Esophagus mucosa (tissue), 1 donor: ENCODE data around the gene KCNK4. TPM values are rescaled to one million over a fixed set of nuclear protein-coding genes. Genes with fewer than 3 reads are reported as not detected.

Experiments used
- ATAC-seq: fragments of 200-7000 bp; cut with Tn5 transposase; one replicate; pipeline ENCODE4 v1.9.1; 2020
- total RNA-seq: library from RNA; stranded (reverse); gene quantifications from one replicate; pipeline ENCODE4 v1.2.4, GENCODE V29; 2023
- donor health status: DM: yes; HTN: yes; CAD: no.

Gene KCNK4
- total RNA-seq, 1 donor from 2014 or later = not detected

DNA sequence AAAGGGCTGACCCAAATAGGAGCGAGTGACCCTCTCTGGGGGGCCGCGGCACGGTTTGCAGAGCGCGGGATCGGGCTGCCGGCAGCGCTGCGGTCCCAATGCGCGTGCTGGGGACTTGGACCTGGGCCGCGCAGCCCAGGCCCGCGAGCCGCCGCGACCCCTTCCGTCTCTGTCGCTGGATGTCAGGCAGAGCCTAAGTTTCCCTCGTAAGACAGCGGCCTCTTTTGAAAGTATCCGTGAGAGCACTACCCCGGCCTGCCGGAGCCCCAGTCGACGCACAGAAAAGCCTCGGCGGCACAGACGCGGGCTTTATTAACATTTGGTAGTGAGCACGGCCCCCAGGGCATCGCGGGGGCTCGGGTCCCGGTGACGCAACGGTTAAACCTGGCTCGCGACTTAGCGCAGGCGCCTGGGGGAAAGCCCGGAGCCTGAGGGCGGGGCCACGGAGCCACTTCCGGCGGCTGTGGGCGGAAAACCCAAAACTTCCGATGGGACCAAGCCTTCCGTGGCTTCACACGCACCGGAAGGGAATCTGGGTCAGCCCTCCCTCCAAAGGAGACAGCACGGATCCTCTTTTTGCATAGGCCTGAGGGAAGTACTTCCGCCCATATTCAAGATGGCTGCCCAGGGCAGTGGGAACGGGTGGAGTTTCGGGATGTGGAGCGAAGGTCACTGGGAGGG is 21.4 kb upstream of the KCNK4 start:
- peak; percentile 83 for ATAC-seq

DNA sequence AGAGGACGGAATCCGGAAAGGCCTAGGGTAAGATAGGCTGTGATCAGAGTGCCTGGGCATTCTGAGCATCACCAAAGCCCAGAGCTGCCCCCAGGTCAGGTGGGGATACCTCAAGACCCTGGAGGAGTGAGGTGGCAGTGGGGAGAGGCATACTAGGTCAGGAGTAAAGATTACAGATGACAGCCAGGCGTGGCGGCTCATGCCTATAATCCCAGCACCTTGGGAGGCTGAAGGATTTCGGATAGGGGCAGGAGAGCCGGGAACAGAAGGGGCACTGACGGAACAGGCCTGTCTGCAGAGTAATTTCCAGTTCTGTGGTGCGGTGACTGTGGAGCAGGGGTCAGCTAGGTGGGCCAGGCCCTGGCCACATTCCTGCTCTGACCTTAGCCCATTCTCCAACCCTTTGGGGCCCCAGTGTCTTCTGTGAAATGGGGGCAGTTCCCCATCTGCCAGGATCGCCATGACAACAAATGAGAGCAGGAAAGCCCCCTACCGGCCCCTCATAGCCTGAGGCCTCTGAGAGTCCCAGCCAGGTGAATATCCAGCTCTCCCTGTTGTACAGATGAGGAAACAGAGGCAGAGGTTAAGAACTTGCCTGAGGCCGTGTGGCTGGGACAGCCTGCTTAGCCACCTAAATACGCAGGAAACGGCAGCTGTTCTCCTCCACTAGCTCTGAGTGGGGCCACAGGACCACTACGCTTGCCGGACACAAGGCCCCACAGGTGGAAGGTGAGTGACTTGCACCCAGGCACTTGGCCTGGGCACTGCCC is 15.9 kb upstream of the KCNK4 start:
- ATAC-seq = no peak

DNA sequence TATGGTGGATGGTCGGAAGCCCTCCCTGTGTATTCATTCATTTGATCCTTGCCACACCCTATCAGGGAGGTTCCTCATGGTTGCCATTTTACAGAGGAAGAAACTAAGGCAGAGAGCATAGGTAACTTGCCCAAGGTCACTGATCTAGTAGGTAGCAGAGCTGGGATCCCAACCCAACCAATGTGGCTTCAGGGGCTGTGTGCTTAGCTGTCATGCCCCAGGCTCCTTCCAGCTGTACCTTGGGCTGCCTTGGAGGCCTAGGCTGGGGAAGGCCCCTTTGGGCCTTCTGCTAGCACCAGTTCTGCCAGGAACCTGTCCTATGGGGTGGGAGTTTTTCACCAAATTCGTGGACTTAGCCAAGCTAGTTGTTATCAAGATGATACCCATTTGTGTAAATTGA is 15.3 kb upstream of the KCNK4 start:
- ATAC-seq = no peak

DNA sequence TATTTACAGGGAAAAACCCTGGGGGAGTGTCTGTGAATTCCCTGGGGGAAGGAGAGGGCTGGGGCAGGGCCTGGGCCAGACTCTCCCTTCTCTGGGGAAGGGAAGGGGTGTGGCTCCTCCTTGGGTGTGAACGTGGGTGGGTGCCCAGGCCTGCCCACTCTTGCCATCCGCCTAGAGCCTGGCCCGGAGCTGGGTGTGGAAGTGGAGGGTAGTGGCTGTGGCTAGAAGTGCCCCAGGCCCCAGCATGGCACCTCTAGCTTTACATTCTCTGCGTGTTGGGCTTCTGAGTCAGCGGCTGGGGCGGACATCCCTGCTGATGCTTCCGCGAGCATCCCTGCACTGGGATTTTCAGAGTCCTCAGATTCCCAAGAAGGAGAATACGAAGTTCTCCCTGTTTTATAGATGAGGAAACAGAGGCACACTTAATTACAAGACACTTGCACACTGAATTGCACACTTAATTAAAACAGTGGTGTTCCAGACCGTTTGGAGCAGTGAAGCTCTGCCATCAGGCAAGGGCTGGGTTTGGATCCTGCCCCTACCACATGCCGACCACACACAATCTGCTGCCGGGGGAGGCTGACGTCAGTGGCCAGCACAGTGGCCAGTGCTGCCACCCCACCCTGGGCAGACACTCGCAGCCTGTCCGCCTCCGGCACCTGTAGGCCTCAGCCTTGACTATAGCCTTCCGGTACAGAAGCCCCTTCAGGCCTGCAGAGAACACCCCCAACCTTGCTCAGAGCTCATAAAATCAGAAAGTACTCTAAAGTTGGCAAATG is 14.3 kb upstream of the KCNK4 start:
- ATAC-seq = peak; percentile 92

DNA sequence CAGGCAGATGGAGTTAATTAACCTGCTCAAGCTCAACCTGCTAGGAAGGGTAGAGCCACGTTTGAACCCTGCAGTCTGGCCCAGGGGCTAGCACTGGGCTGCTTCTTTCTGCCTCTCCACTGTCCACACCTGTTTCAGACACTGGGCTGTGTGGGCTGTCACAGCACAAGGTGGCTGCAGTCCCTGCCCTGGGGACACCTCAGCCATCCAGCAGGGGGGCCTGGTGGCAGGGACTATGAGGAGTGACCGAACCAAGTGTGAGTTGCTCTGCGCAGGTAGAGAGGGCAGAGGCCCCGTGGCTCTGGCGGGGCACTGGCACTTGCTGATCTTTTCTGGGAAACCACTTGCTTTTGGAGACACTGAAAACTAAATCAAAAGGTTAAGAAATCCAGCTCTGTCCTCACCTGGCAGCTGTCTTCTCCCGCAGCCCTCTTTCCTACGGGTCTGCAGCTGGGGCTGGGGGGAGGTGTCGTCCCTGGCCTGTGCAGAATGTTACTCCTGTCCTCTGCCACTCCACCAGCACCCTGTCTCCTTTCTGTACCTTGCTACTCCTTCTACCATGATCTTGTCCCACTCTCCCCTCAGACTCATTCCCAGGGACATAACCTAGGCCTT is 12.4 kb upstream of the KCNK4 start:
- no peak for ATAC-seq

DNA sequence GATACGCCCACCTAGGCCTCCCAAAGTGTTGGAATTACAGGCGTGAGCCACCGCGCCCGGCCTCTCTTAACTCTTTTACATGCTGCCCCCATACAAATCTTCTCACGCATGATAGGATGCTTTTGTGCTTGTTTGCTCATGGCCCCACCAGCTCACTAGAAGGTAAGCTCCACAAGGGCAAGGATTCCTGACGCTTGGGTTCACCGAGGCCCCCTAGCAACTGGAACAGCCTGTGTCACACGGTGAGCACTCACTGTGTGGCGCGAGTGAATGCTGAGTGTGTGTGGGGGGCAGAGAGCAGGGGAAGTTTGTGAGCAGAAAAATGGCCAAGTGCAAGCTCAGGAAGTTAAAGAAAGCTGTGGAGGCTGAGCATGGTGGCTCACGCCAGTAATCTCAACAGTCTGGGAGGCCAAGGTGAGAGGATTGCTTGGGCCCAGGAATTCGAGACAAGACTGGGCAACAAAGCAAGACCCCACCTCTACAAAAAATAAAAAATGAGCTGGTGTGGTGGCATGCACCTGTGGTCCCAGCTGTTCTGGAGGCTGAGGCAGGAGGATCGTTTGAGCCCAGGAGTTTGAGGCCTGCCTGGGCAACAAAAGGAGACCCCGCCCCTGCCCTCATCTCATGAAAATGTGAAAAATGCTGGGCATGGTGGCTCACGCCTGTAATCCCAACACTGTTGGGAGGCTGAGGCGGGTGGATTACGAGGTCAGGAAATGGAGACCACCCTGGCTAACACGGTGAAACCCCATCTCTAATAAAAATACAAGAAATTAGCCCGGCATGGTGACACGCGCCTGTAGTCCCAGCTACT is 8.9 kb upstream of the KCNK4 start:
- no peak for ATAC-seq

DNA sequence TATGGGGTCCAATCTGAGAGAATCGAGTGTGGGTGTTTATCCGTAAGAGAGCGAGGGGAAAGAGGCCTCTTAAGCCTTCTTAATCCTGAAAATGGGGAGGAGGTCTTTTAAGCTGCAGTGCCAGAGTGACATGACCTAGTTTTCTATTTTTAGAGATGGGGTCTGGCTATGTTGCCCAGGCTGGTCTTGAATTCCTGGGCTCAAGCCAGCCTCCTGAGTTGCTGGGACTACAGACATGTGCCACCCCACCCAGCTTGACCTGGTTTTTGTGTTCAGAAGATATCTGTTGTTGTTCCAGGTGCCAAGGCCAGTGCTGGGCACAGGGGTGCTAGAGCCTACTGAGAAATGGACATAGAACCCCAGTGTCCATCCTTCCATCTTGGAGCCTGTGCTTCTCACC is 8.0 kb upstream of the KCNK4 start:
- ATAC-seq = no peak

DNA sequence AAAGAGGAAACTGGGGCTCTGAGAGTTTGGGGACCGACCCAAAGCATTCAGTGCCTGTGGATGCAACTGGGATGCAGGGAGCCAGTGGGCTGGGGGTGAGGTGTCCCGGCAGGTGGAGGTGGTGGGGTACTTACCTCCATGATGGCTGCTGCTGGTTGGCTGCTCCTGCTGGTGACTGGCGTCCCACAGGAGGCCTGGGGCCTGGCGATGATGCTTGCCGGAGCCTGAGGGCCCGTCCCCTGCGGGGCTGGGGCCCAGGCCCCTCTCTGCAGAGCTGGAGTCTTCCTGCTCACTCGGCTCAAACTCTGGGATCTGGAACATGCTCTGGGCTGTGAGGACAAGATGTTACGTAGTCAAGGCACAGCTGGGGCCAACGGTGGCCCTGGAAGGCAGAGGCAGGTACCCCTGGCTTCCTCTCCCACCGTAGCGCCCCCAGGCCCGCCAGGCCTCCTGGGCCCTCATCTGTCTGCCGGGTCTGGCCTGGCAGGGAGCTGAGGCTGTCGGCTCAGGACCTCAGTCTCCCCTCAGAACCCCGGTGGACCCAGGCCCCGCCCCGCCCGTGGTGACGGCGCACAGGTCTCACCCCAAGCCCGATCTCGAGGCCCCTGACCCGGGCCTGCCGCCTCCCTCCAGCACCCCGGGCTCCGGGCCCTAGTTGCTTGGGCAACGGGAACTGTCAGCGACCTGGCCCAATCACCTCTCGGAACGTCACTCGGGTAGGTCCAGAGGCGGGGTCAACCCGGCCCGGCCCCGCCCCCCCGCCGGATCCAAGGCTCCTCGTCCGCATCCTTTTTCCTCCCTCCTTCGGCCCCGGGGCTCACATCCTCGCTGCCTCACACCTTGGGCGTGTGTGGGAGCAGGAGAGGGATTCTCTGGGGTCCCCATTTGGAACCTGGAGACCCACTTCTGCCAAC is 6.8 kb upstream of the KCNK4 start, which contains the start of gene BAD:
Gene BAD, minus strand, starts transcription at position 618 of the 914 bp plus-strand sequence. Its CDS starts 297 bp downstream, at position 321.
- ATAC-seq = peak; percentile 91

DNA sequence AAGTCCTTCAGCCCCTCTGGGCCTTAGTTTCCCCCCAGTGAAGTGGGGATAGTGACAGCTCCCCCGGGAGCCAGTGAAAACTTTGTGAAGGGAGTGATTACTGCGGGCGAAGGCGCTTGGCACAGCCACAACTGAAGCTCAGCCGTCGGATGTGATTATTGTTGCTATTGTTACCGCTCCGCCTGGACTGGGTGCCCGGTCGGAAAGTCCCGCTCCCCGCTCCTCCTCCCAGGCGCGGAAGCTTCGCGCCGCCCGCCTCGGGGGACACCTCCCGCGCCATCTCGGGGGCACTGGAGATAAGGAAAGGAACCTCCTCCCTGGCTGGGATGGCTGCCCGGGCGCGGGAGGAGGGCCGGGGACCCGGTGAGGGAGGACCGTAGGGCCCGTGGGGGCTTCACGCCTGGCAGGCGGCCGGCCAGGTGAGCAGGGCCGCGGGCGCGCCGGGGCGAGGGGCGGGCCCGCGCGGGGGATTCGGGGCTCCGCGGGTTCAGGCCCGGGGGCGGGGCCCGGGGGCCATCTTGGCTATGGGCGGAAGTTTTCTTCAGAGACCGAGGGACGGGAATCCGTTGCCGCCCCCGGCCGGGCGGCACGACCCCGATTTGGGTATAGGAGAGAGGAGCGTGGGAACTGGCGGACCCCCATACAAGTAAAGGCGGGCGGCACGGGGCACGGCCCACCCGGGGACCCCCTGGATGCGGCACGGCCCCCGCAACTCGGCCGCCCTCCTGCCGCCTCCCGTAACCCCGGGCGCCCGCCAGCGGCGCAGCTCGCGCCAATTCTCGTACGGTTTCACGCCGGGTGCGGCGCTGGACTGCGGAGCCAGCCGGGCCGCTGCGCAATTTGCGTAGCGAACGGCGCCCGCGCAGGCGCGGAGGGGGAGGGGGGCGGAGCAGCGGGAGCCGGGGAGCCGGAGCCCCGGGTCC is 5.9 kb upstream of the KCNK4 start, which contains the start of gene GPR137:
Gene GPR137, plus strand, starts transcription at position 887 of the 923 bp plus-strand sequence. CDS start 677 bp downstream, outside the sequence.
- ATAC-seq = peak; percentile 62

DNA sequence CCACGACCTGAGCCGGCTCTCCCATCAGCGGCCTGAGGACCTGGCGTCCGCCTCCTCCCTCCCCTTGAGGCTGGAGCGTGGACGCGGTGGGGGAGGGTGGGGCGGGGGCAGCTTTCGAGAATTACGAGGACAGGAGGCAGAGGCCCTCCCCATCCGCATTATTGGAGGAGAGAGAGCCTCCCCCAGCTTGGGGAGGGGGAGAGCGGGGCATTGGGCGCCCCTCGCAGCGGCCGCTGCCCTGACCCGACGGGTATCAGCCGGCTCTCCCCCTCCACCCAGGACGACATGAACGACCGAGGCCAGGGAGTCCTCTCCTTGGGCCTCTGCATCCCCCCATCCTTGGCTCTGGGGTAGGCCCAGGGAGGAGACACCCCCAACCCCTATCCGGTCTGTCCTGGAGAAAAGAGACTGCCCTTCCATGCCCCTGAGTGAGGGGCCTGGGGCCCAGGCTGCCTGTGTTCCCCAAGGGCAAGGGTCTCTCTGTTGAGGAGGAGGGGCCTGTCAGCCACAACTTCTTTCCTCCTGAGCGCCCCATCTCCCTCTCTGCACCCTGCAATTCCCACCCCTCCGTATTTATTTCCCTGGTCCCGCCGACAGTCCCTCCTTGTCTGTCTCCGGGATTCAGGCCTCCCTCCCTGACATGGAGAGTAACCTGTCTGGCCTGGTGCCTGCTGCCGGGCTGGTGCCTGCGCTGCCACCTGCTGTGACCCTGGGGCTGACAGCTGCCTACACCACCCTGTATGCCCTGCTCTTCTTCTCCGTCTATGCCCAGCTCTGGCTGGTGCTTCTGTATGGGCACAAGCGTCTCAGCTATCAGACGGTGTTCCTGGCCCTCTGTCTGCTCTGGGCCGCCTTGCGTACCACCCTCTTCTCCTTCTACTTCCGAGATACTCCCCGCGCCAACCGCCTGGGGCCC is 5.0 kb upstream of the KCNK4 start:
- ATAC-seq = peak; percentile 1

DNA sequence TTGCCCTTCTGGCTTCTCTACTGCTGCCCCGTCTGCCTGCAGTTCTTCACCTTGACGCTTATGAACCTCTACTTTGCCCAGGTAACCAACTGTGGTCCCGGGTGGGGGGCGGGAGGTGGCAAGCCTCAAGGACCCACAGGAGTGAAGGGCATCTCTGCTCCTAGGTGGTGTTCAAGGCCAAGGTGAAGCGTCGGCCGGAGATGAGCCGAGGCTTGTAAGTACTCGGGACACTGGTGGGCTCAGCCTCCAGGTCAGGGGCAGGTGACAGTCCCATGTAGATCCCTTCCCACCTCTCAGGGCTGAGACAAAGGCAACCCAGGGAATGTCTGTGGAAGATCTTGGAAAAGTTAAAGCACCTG is 4.3 kb upstream of the KCNK4 start:
- no peak for ATAC-seq

DNA sequence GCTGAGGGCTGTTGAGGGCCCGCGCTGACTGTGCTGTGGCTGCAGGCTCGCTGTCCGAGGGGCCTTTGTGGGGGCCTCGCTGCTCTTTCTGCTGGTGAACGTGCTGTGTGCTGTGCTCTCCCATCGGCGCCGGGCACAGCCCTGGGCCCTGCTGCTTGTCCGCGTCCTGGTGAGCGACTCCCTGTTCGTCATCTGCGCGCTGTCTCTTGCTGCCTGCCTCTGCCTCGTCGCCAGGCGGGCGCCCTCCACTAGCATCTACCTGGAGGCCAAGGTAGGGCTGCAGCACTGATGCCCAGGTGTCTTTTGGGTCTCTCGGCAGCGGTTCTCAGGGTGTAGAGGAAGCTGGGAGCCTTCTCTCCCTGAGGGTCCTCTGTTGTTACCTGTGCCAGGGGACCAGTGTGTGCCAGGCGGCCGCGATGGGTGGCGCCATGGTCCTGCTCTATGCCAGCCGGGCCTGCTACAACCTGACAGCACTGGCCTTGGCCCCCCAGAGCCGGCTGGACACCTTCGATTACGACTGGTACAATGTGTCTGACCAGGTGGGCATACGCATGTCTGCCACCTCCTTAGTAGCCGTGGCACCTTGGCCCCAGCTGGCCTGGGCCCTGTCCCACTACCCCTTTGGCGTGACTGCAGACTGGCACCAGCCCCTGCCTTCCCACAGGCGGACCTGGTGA is 3.3 kb upstream of the KCNK4 start:
- ATAC-seq = no peak

DNA sequence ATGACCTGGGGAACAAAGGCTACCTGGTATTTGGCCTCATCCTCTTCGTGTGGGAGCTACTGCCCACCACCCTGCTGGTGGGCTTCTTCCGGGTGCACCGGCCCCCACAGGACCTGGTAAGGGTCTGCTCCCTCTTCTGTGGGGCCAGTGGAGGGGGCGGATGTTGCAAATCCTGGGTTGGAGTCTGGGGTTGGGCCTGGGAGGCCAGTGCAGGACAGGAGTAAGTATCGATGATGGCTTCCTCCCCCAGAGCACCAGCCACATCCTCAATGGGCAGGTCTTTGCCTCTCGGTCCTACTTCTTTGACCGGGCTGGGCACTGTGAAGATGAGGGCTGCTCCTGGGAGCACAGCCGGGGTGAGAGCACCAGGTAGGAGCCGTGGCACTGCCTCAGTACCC is 2.8 kb upstream of the KCNK4 start:
- no peak for ATAC-seq

DNA sequence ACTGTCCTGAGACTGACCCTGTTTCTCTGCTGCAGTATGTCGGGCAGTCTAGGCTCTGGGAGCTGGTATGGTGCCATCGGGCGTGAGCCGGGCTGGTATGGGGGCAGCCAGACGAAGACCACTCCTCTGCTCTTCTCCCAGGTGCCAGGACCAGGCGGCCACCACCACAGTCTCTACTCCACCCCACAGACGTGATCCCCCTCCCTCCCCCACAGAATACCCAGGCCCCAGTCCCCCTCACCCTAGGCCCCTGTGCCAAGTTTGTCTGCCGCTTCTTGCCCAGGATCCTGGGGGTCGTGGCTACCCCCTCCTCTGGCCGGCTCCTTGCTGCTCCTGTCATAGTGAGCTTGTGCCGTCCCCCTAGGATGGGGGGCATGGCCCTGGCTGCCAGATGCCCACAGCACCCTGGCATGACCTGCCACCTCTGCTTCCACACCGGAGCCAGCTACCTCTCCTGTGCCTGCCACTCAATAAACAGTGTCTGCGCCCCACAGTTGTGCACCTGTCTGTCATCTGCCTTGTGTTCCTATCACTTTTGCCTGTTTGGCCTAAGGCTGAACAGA is 2.0 kb upstream of the KCNK4 start:
- ATAC-seq = no peak

DNA sequence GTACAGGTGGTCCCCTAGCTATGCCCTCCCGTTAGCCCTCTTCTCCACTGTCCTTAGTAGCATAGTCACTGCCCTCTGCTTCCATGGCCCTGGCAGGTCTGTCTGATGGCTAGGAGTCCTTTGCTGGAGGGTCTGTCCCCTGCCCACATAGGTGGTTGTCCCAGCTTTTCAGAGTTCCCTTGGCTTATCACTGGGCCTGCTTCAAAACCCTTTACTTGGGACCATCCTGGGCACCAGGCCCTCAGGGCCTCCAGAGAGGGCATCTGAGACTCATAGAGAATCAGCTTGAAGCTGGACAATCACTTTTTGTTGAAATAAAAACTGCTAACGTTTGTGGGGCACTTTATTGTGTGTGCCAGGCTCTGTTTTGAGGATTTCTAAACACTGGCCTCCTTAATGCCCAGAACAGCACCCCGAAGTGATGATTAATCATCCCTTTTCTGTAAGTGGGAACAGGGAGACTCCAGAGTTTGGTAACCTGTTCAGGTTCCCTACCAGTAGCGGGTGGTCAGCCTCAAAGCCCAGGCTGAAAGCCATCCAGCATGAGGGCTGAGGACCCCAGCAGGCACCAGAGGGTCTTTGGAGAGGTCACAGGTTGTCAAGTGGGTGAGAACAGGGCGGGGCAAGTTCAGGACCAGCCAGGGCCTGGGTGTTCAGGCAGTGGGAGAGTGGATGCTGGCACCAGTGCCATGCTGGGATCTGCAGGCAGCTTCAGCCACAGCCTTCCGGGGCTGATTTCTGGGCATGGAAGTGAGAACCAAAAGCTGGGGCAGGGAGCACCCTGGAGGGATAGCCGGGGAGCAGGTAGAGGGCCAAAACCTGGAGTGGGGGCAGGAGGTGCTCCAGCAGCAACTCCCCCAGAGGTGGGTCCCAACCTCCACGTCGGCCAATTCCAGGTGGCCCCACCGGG is 495 bp upstream of the KCNK4 start:
- no peak for ATAC-seq

DNA sequence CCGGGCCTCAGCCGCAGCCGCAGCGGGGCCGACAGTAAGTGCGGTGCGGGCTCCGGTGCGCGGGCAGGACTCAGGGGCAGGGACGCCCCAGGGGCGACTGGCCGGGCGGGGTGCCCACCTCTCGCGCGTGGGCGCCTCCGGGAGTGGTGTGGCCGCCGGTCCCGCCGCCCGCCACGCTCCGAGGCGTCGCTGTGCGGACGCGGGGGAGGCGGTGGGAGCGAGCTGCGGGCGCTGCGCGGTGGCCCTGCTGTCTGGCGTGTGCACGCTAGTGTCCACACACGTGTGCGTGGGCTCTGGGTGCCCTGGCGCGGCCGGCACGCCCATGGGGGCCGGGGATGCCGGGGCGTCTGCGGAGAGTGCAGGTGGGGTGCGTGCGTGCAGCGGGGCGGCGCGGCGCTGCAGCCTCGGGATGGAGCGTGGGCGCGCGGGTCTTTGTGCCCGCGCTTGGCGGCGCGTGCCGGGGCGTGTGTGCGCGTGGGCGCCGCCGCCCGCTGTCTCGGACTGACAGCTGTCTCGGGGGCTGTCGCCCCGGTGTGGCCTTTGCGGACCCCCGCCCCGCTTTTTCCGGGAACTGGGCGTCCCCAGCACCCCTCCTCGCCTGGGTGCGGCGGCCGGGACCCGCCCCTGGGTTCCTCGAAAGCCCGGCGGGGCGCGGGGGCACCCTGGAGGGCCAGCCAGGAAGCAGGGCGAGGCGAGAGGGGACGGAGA is 804 bp downstream of the KCNK4 start:
- no peak for ATAC-seq
